Left renal pelvis (tissue), 4 donors: ENCODE measurements around the gene ACTR3C. TPM values are rescaled to one million over a fixed set of nuclear protein-coding genes. Genes with fewer than 3 reads are reported as not detected.
A peak's percentile ranks its signal among the peaks of the same experiment; 100 is the strongest.

Experiments used
- DNase-seq, 4 donors: peaks; one replicate each; pipeline ENCODE4 v3.0.0-alpha.2; 2013; ENCODE audit warnings: low read depth in 4 of 4, low spot score in 3 of 4
- polyA plus RNA-seq, 4 donors: library from polyadenylated mRNA; unstranded; fragments of 120-200 nt; gene quantifications; one replicate each; pipeline ENCODE4 v1.2.1, GENCODE V29; 2013; ENCODE audit not compliant: insufficient read length in 4 of 4

The ACTR3C gene
- 1 to 10 TPM; 4.0 to 9.2 (median 6.7) TPM for polyA plus RNA-seq

- peak in 1 of 4 donors; percentile 74 for DNase-seq
These were observed at the start of gene ACTR3C, which contains the start of gene LRRC61 for GRCh38 chr7:150322833-150323681. TSS of gene ACTR3C (minus strand) at chr7:150323545. CDS start at chr7:150295296, 28,249 bp downstream. TSS of gene LRRC61 (plus strand) at chr7:150323355. CDS start at chr7:150336862, 13,507 bp downstream.

GRCh38 chr7:150372271-150373048 lies 49.1 kb upstream of the ACTR3C start:
- no peak for DNase-seq

- DNase-seq = no peak
These were observed 48.6 kb upstream of the ACTR3C start for GRCh38 chr7:150371996-150372270.

GRCh38 chr7:150371131-150371995 lies 48.0 kb upstream of the ACTR3C start:
- DNase-seq = no peak

GRCh38 chr7:150370612-150371071 lies 47.3 kb upstream of the ACTR3C start:
- DNase-seq = no peak

GRCh38 chr7:150369748-150370501 lies 46.6 kb upstream of the ACTR3C start:
- DNase-seq = no peak

DNA sequence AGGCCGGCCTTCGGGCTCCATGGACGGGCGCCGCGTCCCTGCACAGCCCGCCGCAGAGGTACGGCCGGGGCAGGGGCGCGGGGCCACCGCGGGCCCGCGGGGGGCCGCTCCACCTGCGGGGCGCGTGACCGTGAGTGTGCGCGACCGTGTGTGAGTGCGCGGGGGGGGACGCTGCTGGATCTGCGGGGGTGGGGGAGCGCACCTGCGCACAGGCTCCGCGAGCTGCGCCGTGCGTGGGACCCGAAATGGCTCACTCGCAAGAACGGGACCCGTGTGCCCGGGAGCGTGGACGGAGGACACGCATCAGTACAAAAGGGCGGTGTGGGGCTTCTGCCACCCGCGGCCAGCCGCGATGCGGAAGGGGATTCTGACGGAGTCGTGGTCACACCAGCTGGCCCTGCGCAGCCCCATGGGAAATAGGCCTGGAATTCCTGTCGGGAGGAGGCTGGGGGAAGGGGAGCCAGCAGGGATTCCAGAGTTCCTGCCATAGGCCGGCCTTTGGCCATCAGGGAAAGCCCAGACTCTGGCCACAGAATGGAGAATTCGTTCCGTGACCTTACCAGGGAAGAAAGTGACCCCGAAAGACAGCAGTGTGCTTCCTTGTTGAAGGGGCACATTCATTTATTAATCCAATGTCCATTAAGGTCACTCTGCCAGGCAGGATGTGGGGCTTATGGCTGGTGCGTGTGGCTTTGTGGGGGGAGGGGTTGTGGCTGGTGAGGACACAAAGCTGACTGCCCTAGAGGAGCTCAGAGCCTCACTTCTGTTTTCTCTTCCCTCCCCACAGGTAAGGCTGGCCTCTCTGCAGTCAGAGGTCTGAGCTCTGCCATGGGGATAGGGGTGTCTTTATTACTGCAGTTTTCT lies 45.8 kb upstream of the ACTR3C start:
- no peak for DNase-seq

GRCh38 chr7:150368096-150368883 lies 44.9 kb upstream of the ACTR3C start, which contains the start of gene REPIN1:
TSS of gene REPIN1 (plus strand) at chr7:150368822. CDS start at chr7:150369712, 890 bp downstream.
- DNase-seq = peak in 2 of 4 donors; percentile 84

DNA sequence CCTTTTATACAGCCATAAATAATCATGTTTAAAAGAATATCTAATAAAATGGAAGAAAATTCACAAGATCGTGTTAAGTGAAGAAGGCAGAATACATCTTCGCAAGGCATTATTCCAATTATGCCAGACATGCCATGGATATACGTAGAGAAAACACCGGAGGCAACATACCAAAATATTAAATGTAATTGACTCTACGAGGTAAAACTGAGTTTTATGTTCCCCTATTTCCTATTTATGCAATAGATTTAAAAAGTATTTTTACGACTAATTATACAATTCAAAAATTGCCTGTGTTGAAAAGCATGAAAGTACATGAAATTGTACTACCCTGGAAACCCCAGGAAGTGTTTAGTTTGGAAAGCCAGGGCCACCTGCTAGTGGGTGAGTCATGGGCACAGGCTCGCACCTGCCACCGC lies 44.3 kb upstream of the ACTR3C start:
- DNase-seq = no peak

DNA sequence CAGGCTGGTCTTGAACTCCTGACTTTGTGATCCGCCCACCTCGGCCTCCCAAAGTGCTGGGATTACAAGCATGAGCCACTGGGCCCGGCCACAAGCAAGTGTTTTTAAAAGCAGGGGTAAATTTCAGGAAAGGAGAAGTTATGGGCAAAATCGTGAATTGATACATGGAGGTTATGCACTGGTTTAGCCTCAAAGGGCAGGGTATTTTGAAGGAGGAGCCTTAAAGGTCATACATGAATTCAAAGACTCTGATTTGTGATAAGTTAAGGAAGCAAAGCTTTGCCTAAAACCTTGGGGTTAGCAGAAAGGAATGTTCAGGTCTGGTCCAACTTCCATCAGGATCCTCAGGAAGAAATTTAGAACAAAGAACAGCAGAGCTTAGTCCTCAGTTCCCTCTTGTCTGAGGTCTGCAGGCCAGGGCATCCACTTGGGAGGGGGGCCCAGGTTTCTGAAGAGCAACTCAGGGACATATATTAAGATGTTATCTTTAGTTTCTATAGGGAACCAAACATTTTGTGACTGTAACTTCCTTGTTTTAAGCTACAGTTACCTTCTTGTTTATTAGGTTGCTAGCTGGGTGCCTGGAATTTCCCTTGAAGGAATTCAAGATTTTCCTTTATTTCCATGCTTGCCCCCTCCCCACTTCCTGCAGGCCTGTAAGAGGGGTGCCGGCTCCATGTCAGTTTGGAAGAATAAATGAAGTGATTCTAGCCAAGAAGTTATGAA lies 42.5 kb upstream of the ACTR3C start:
- DNase-seq = no peak

DNA sequence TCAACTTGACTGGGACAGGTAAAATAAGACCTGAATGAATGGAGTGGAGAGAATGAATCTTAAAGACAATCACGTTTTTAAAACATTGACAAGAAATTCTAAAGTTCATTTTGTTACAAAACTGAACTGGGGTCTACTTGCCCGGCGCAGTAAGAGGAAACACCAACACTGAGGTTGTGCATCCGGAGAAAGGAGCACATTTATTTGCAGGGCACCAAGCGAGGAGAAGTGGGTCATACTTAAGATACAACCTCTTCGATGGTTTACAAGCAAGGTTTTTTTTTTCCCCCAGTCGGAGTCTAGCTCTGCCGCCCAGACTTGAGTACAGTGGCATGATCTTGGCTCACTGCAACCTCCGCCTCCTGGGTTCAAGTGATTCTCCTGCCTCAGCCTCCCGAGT lies 41.8 kb upstream of the ACTR3C start:
- DNase-seq = no peak

GRCh38 chr7:150363872-150364271 lies 40.5 kb upstream of the ACTR3C start:
- no peak for DNase-seq

- DNase-seq = no peak
These were observed 40.0 kb upstream of the ACTR3C start for GRCh38 chr7:150363370-150363769.

DNA sequence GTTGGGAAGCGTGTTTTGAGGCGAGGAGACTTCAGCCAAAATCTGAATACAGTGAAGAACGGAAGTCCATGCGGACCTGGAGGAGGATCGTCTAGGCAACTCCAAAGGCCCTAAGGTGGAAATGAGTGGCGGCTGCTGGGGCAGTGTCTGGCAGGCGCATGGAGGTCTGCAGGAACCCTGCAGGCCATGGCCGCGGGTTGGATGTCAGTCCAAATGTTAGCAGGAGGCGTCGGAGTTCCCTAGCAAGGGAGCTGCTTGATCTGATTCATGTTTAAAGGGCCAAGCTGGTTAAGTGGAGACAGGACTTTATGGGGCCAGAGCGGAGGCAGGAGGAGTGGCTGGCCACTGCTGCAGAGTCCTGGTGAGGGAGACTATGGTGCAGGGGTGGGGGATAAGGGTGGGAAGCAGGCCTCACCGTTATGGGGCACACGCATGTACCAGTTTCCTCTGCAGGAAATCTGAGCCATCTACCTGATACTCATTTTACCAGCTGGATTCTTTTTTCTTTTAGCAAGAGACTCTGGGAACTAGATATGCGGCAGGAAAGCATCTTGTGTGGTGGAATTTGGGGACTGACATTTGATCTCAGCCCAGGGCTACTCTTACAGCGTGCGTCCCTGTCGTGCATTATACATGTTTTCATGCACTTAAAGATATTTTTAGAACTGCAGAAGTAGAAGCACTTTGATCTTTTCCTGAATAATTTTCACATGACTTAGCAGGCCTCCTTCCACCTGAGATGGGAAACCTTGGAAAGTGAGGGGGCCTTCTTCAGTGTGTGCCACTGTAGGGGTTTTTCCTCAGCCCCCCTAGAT lies 38.7 kb upstream of the ACTR3C start:
- no peak for DNase-seq

DNA sequence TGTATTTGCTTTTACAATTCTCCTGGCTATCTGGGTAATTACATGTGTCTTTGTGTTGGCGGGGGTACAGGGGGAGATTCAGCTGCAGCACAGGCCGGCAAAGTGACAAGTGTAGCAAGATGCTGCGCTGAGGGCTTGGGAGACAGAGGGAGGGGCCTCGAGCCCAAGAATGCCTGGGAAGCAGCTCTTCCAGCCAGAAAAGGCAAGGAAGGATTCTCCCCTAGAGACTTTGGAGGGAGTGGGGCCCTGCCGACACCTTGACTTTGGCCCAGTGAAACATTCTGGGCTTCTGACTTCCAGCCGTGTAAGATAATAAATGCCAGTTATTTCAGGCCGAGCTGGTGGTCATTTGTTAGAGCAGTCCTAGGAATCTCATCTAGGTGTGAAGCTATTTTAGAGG lies 38.1 kb upstream of the ACTR3C start:
- no peak for DNase-seq

DNA sequence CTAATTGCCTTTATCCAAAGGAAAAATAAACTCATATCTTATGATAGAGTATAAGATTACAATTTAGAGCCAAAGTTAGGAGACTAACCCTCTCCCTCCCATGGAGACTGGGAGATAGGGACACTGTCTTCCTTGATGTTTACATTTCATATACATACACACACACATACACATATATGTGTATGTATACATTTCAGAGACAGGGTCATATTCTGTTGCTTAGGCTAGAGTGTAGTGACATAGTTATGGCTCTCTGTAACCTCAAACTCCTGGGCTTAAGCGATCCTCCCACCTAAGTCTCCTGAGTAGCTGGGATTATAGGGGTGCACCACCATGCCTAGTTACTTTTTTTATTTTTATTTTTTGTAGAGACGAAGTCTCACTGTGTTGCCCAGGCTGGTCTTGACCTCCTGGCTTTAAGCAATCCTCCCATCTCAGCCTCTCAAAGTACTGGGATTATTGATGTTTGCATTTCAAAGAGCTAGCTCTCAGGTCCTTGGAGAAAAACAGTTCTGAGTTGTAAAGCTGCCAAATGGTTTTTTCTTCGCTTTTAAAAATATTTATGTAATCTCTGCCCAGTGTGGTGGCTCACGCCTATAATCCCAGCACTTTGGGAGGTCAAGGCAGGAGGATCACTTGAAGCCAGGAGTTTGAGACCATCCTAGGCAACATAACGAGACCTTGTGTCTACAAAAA lies 37.2 kb upstream of the ACTR3C start:
- DNase-seq = no peak
